SU-DHL-6 (cell line): ENCODE data around the gene MRPS27.

Experiments used
- EZH2phosphoT487 ChIP-seq: fragments of 200-600 bp; sonication (generic), shearing (Covaris generic); conservative IDR thresholded peaks from 2 replicates; pipeline ENCODE4 v1.6.1; 2018; ENCODE audit warnings: mild to moderate bottlenecking, antibody characterized with exemption, low read length, moderate library complexity, mixed read lengths
- TF ChIP-seq, protein P1 (sequence below): fragments of 200-600 bp; sonication (generic); IDR thresholded peaks from one replicate; pipeline ENCODE4 v1.5.1; 2017; ENCODE audit warnings: antibody characterized with exemption, mild to moderate bottlenecking, low read length, moderate library complexity; ENCODE audit not compliant: insufficient read depth, poor library complexity, severe bottlenecking

DNA sequence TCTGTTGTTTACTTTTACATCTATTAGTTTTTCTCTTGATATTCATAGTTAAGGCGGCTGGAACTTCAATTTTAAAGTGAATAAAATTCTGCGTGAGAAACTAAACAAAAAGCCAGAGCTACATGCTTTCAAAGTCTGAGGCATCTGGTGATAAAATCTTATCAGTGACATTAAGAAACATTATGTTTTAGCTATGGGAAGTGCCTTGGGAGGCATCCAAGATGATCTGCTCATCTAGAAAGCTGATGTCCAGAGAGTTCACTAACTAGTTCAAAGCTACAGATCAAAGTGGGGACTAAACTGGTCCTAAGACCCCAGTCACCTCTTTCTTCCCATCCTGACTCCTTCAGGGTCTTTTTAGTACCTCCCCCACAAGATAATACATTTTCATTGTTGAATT lies 37.2 kb downstream of the MRPS27 start:
- TF ChIP-seq, protein P1, sequence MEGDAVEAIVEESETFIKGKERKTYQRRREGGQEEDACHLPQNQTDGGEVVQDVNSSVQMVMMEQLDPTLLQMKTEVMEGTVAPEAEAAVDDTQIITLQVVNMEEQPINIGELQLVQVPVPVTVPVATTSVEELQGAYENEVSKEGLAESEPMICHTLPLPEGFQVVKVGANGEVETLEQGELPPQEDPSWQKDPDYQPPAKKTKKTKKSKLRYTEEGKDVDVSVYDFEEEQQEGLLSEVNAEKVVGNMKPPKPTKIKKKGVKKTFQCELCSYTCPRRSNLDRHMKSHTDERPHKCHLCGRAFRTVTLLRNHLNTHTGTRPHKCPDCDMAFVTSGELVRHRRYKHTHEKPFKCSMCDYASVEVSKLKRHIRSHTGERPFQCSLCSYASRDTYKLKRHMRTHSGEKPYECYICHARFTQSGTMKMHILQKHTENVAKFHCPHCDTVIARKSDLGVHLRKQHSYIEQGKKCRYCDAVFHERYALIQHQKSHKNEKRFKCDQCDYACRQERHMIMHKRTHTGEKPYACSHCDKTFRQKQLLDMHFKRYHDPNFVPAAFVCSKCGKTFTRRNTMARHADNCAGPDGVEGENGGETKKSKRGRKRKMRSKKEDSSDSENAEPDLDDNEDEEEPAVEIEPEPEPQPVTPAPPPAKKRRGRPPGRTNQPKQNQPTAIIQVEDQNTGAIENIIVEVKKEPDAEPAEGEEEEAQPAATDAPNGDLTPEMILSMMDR: no peak
- TF ChIP-seq EZH2phosphoT487: no peak
